ENCODE results near the gene G6PC3.
"Not testable (repeated sequence)": the region's sequence is repeated elsewhere in the genome, so short reads cannot be mapped to it uniquely, and the experiment has no call there.

Gene G6PC3

DNA sequence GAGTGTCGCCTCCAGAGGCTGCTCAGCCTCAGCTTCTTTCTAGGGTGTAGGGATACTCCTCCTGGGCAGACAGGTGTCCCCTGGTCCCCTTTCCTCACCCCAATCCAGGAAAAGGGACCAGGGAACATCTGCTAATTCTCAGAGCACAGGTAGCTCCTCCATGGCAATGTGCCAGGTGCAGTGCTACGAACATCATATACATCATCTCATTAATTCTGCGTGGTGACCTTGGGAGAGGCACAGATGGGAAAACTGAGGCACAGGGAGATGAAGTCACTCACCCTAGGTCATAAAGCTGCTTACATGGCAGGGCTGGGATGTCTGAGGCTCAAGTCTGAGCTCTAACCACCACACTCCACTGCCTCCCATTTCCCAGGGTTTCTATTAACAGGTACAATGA, 41.2 kb downstream of the G6PC3 start:
- no peaks in the 10 kb centered on the region for H3K9me3 ChIP-seq (ENCODE audit: control insufficient read depth, low read length)
- peak overlapping the region; percentile 20 for H3K4me3 ChIP-seq (ENCODE audit: low read length)
- H3K4me1 ChIP-seq (ENCODE audit: control insufficient read depth, insufficient read depth, low read length) = peaks cover 47% of the 10 kb centered on the region
- H3K9ac ChIP-seq (ENCODE audit: low read length) = peak overlapping the region; percentile 21
- H3K27me3 ChIP-seq (replicated peaks; ENCODE audit: control insufficient read depth, insufficient read depth, low read length) = no peaks in the 10 kb centered on the region
- no peak for DNase-seq (ENCODE audit: low read depth)
- peaks cover 11% of the 10 kb centered on the region for H3K36me3 ChIP-seq (ENCODE audit: control insufficient read depth, insufficient read depth, low read length, severe bottlenecking)

DNA sequence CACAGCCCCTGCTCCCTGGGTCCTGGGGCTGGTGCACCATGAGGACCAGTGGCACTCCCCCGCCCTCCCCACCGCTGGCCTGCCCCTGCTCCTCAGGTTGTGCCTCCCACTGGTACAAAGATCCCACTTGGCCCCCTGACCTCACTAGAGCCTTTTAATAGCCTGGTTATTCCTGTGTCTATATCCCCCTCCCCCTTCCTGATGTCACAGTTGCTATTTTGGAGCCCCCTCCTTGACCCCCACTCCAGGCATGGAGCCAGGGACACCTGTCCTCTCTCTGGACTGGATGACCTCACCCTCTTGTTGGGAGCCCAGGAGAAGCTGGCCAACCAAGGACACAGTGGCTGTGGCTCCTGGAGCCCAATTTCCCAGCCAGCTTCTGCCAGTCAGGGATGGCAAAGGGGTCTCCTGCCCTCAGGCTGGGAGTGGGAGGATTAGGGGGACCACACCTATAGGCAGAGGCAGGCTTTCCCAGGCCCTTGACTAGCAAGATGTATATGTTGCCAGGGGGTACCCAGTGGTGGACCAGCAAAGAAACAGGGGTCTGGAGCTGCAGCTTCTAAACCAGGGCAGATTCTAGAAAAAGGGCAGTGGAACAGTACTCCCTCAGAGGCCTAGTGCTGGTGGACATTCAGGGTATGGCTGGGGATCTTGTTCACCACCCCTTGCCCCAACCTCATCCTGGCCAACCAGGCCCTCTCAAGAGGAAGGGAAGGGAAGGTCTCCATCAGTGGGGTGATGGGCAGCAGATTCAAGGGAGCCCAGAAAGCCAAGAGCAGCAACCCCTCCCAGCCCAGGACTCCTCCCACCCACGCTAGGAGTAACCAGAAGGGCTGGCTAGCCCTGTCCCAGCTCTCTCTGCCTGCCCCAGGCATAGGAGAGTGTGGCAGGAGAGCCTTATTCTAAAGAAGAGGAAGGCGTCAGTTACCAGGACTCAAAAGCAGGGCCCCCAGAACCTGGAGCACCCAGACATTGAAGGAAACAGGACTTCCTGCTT, 42.0 kb downstream of the G6PC3 start:
- Histone ChIP-seq H3K27me3 (replicated peaks; ENCODE audit: control insufficient read depth, insufficient read depth, low read length) (no peaks in the 10 kb centered on the region), H3K9ac (ENCODE audit: low read length) (no peak overlapping the region), H3K4me3 (ENCODE audit: low read length) (no peak overlapping the region), H3K4me1 (ENCODE audit: control insufficient read depth, insufficient read depth, low read length) (peaks cover 44% of the 10 kb centered on the region), H3K36me3 (ENCODE audit: control insufficient read depth, insufficient read depth, low read length, severe bottlenecking) (peaks cover 16% of the 10 kb centered on the region), H3K9me3 (ENCODE audit: control insufficient read depth, low read length) (no peaks in the 10 kb centered on the region)
- DNase-seq (ENCODE audit: low read depth) = no peak

DNA sequence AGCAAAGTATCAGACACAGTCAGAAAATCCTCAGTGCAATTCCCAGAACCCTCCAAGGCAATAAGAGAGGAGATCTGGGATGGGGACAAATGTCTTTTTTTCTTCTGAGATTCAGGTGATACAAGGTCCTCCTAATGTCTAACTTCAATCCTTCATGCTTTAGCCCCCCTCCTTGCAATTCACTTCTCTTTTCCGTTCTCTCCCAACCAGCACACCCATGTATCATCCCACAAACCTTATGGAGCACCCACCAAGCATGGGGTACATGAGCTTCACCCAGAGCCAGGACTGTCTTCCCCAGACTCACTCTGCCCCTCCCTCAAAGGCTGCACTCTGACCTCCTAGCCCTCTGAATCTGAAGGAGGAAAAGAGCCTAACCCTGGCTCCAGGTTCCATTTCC, 42.8 kb downstream of the G6PC3 start:
- H3K27me3 ChIP-seq (replicated peaks; ENCODE audit: control insufficient read depth, insufficient read depth, low read length) = no peaks in the 10 kb centered on the region
- no peaks in the 10 kb centered on the region for H3K9me3 ChIP-seq (ENCODE audit: control insufficient read depth, low read length)
- no peak overlapping the region for H3K9ac ChIP-seq (ENCODE audit: low read length)
- no peak overlapping the region for H3K4me3 ChIP-seq (ENCODE audit: low read length)
- DNase-seq (ENCODE audit: low read depth) = no peak
- peaks cover 16% of the 10 kb centered on the region for H3K36me3 ChIP-seq (ENCODE audit: control insufficient read depth, insufficient read depth, low read length, severe bottlenecking)
- H3K4me1 ChIP-seq (ENCODE audit: control insufficient read depth, insufficient read depth, low read length) = peaks cover 36% of the 10 kb centered on the region

DNA sequence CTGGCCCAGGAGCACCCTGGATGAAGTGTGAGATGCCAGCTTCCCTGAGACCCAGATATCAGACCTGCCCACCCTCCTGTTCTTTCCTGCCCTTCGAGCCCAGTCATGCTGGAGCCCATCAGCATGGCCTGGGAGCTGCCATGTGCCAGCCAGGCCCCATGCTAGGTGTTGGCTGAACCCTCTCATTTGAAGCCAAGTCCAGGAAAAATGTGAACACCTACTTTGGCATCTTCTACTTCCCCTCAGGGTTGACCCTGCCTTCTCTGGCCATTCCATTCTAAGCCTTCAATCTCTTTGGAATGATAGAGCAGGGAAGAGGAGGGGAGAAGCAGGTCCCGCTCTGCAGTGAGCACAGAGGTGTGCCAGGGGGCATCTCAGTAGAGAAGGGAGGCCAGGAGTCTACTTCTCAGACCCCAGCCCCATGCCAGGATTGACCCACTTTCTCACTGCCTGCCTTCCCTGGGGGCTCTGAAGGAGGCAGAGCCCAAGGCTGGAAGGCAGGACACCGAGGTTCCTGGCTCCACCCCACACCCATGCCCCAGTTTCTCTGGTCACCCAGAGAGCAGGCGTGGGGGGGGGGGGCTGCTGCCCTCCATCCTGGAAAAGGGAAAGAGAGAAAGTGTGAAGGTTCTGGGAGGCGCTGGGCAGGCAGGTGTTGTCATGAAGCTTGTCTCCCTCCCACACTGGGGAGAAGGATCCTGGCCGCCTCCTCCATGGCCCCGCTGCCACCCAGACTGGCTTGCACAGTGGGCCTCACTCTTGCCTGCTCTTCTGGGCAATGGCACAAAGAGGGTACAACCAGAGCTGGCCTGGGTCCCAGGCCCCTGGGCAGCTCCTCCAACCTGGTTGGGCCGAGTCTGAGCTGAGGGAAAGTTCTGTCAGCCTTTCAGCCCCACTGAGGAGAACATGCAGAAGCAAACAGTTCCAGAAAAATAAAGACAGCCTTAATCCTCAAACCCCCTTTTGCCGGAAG, 43.6 kb downstream of the G6PC3 start:
- no peak overlapping the region for H3K9ac ChIP-seq (ENCODE audit: low read length)
- no peak for DNase-seq (ENCODE audit: low read depth)

DNA sequence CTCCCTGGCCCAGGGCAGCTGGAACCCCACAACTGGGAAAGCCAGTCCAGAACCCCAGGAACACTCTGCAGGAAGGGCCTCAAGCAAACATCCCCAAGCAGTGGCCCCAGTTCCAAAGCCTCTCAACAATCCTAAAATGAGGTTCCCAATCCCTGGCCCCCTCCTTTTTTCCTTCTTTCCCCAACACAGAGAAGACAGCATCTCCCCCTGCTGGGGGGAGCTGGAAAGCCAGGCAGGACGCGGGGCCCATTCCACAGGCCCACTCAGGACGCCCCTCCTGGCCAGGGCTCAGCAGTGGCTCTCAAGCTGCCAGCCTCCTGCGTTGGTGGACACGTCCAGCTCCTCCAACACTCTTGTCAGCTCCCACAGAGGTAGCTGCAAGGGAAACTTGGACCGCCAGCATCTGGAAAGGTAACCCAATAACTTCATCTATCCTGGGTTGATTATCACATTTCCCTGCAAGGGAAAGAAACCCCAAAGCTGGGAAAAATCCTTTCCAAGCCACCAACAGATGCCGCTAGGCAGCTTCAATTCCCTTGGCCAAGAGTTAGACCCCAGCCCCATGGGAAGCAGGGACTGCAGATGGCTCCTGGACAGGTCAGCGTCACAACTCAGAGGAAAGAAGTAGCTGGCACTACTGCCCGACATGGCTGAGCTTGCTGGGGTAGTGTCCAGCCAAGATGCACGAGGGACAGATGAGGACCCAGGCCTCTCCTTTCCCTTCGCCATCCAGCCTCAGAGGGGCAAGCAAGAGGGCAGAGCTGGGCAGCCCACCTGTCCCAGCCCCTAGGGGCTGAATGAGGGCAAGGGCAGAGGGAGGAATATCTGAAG, 45.3 kb downstream of the G6PC3 start:
- peaks cover 17% of the 10 kb centered on the region for H3K4me1 ChIP-seq (ENCODE audit: control insufficient read depth, insufficient read depth, low read length)
- peak overlapping the region; percentile 21 for H3K9ac ChIP-seq (ENCODE audit: low read length)
- peaks cover 16% of the 10 kb centered on the region for H3K36me3 ChIP-seq (ENCODE audit: control insufficient read depth, insufficient read depth, low read length, severe bottlenecking)
- no peaks in the 10 kb centered on the region for H3K9me3 ChIP-seq (ENCODE audit: control insufficient read depth, low read length)
- no peaks in the 10 kb centered on the region for H3K27me3 ChIP-seq (replicated peaks; ENCODE audit: control insufficient read depth, insufficient read depth, low read length)
- DNase-seq (ENCODE audit: low read depth) = peak; percentile 76
- no peak overlapping the region for H3K4me3 ChIP-seq (ENCODE audit: low read length)

More for the DNA sequence above, 43.6 kb downstream of the G6PC3 start:
- Histone ChIP-seq H3K27me3 (replicated peaks; ENCODE audit: control insufficient read depth, insufficient read depth, low read length) (no peaks in the 10 kb centered on the region), H3K4me3 (ENCODE audit: low read length) (no peak overlapping the region), H3K9me3 (ENCODE audit: control insufficient read depth, low read length) (no peaks in the 10 kb centered on the region), H3K4me1 (ENCODE audit: control insufficient read depth, insufficient read depth, low read length) (peaks cover 30% of the 10 kb centered on the region), H3K36me3 (ENCODE audit: control insufficient read depth, insufficient read depth, low read length, severe bottlenecking) (peaks cover 16% of the 10 kb centered on the region)

DNA sequence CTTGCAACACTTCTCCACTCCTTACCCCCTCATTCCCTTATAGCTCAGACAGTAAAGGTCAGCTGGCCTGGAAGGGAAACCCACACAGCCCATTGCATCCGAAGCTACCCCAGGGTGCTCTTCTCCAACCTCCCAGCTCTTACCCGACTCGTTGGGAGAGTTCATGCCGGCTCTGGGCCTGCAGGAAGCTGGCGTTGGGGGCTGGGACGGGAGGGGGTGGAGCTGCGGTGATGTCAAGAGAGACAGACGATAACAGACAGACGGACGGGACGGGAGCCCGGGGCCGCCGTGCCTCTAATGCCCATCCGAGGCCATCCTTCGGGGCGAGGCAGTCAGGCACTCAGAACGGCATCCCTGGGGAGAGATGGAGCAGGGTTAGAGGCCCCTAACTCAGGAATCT, 46.8 kb downstream of the G6PC3 start:
- H3K27me3 ChIP-seq (replicated peaks; ENCODE audit: control insufficient read depth, insufficient read depth, low read length) = no peaks in the 10 kb centered on the region
- peaks cover 15% of the 10 kb centered on the region for H3K4me1 ChIP-seq (ENCODE audit: control insufficient read depth, insufficient read depth, low read length)
- DNase-seq (ENCODE audit: low read depth) = no peak
- no peaks in the 10 kb centered on the region for H3K9me3 ChIP-seq (ENCODE audit: control insufficient read depth, low read length)
- H3K36me3 ChIP-seq (ENCODE audit: control insufficient read depth, insufficient read depth, low read length, severe bottlenecking) = peaks cover 16% of the 10 kb centered on the region
- H3K4me3 ChIP-seq (ENCODE audit: low read length) = no peak overlapping the region
- H3K9ac ChIP-seq (ENCODE audit: low read length) = no peak overlapping the region

DNA sequence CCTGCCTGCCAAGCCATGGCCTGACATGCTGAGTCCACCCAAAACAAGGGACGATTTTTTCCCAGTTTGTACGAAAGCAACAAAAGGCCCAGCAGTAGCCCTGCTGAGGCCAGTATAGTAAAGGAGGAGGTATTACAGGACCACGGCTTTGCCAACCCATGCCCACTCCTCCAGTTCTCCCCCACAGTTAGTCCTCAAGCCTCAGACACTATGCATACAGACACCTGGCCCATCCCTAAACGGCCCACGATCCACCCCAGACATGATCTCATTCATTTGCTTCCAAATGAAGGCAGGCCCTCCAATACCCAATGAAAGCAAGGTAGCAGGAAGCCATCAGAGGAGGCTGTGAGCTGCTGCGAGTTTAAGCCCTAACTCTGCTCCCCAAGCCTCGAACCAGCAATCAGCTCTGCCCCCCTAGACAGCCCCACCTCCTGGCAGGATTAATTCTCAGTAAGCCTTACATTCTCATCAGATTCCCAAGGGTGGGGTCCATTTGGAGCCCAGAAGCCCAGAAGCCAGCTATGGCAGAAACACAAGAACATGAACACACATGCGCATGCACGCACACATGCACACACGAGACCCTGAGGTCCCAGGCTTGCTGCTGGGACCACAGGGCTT, 48.0 kb downstream of the G6PC3 start:
- no peak overlapping the region for H3K4me3 ChIP-seq (ENCODE audit: low read length)
- H3K9me3 ChIP-seq (ENCODE audit: control insufficient read depth, low read length) = no peaks in the 10 kb centered on the region
- no peaks in the 10 kb centered on the region for H3K27me3 ChIP-seq (replicated peaks; ENCODE audit: control insufficient read depth, insufficient read depth, low read length)
- peaks cover 16% of the 10 kb centered on the region for H3K4me1 ChIP-seq (ENCODE audit: control insufficient read depth, insufficient read depth, low read length)
- H3K36me3 ChIP-seq (ENCODE audit: control insufficient read depth, insufficient read depth, low read length, severe bottlenecking) = peaks cover 16% of the 10 kb centered on the region
- no peak overlapping the region for H3K9ac ChIP-seq (ENCODE audit: low read length)
- no peak for DNase-seq (ENCODE audit: low read depth)

DNA sequence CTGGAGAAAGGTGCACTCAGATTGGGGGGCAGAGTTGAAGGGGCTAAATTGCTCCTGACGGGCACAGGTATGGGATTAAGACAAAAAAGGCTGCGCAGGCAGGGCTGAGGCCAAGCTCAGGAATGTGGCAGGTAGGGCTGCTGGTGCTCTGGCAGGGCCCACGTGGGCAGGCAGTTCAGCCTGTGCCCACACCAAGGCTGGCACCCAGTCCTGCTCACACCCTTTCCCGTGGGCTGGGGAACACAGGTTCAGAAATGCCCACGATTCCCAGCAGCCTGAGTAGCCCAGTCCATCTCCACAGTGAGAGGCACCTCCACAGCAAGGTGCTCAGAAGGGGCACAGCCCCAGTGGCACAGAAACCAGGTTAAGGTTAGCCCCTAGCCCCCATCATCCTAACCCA, 48.5 kb downstream of the G6PC3 start:
- Histone ChIP-seq H3K36me3 (ENCODE audit: control insufficient read depth, insufficient read depth, low read length, severe bottlenecking) (peaks cover 16% of the 10 kb centered on the region), H3K4me1 (ENCODE audit: control insufficient read depth, insufficient read depth, low read length) (peaks cover 16% of the 10 kb centered on the region), H3K9me3 (ENCODE audit: control insufficient read depth, low read length) (no peaks in the 10 kb centered on the region), H3K4me3 (ENCODE audit: low read length) (no peak overlapping the region), H3K27me3 (replicated peaks; ENCODE audit: control insufficient read depth, insufficient read depth, low read length) (no peaks in the 10 kb centered on the region), H3K9ac (ENCODE audit: low read length) (no peak overlapping the region)
- no peak for DNase-seq (ENCODE audit: low read depth)

DNA sequence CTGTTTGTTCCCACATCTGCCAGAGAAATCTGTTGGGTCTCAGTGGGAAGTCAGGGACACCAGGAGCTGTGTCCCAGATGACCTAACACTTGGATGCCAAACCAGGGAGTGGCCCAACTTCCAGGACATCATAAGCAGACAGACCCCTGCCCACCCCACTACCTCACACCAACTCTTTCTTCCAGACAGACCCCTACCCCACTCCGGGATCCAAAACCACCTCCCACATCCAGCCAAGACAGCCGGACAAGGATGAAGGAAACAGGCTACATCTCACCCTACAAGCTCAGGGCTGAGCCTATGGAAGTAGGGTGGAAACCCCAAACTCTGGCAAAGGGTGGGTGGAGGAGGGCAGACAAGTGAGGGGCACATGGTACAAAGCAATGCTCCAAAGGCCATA, 49.3 kb downstream of the G6PC3 start:
- Histone ChIP-seq H3K9ac (ENCODE audit: low read length) (no peak overlapping the region), H3K27me3 (replicated peaks; ENCODE audit: control insufficient read depth, insufficient read depth, low read length) (no peaks in the 10 kb centered on the region), H3K36me3 (ENCODE audit: control insufficient read depth, insufficient read depth, low read length, severe bottlenecking) (peaks cover 15% of the 10 kb centered on the region), H3K4me1 (ENCODE audit: control insufficient read depth, insufficient read depth, low read length) (peaks cover 18% of the 10 kb centered on the region), H3K9me3 (ENCODE audit: control insufficient read depth, low read length) (no peaks in the 10 kb centered on the region), H3K4me3 (ENCODE audit: low read length) (no peak overlapping the region)
- DNase-seq (ENCODE audit: low read depth) = no peak

DNA sequence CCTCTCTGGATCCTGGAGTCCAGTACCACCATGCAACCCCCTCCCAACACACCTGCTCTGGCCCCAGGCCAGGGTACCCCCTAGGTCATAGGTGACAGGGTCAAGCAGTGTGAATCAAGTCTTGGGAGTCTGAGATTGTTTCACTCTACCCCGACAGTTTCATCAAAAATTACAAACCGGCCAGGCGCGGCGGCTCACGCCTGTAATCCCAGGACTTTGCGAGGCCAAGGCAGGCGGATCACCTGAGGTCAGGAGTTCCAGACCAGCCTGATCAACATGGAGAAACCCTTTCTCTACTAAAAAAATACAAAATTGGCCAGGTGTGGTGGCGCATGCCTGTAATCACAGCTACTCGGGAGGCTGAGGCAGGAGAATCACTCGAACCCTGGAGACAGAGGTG, 49.7 kb downstream of the G6PC3 start:
- H3K27me3 ChIP-seq (replicated peaks; ENCODE audit: control insufficient read depth, insufficient read depth, low read length); DNase-seq (ENCODE audit: low read depth); H3K9ac ChIP-seq (ENCODE audit: low read length); H3K4me3 ChIP-seq (ENCODE audit: low read length); H3K9me3 ChIP-seq (ENCODE audit: control insufficient read depth, low read length): not testable (repeated sequence)
- H3K4me1 ChIP-seq (ENCODE audit: control insufficient read depth, insufficient read depth, low read length) = peaks cover 18% of the 10 kb centered on the region
- peaks cover 11% of the 10 kb centered on the region for H3K36me3 ChIP-seq (ENCODE audit: control insufficient read depth, insufficient read depth, low read length, severe bottlenecking)

Measured in adipocyte (in vitro differentiated cells).